GM12878 (cell line): ENCODE measurements around the gene OR1F1. TPM values are rescaled to one million over a fixed set of nuclear protein-coding genes. Genes with fewer than 3 reads are reported as not detected.

Experiments
- ATF2 ChIP-seq: IDR thresholded peaks from 2 replicates; pipeline ENCODE4 v1.6.1; 2012; ENCODE audit warnings: low read length, inconsistent platforms
- BHLHE40 ChIP-seq, 2 experiments: fragments of 450-650 bp in 1 of 2; IDR thresholded peaks; 2 replicates each; pipeline ENCODE4 v1.6.1; 2011 to 2017; ENCODE audit warnings: low read depth in 2 of 2, borderline replicate concordance in 1 of 2, improper control_type of control experiment in 1 of 2, low read length in 1 of 2, mild to moderate bottlenecking in 1 of 2
- BRCA1 ChIP-seq: IDR thresholded peaks from 2 replicates; pipeline ENCODE4 v1.6.1; 2011; ENCODE audit warnings: low read depth, low read length, improper control_type of control experiment
- CHD4 ChIP-seq: fragments of 200-600 bp; sonication (generic); IDR thresholded peaks from 2 replicates; pipeline ENCODE4 v1.6.1; 2016; ENCODE audit warnings: mild to moderate bottlenecking
- CREB1 ChIP-seq: IDR thresholded peaks from 2 replicates; pipeline ENCODE4 v1.6.1; 2012; ENCODE audit warnings: low read depth, mild to moderate bottlenecking, inconsistent platforms
- CREM ChIP-seq: IDR thresholded peaks from 2 replicates; pipeline ENCODE4 v1.6.1; 2014; ENCODE audit warnings: antibody characterized with exemption, low read depth
- CUX1 ChIP-seq: IDR thresholded peaks from 2 replicates; pipeline ENCODE4 v1.6.1; 2012; ENCODE audit warnings: improper control_type of control experiment, low read depth, low read length; ENCODE audit not compliant: insufficient replicate concordance
- KDM1A ChIP-seq: fragments of 200-600 bp; sonication (generic); IDR thresholded peaks from 2 replicates; pipeline ENCODE4 v1.6.1; 2016; ENCODE audit warnings: borderline replicate concordance
- KLF5 ChIP-seq: fragments of 450-650 bp; IDR thresholded peaks from 2 replicates; pipeline ENCODE4 v1.6.1; 2014; ENCODE audit warnings: mild to moderate bottlenecking; ENCODE audit not compliant: partially characterized antibody
- NFXL1 ChIP-seq: fragments of 450-650 bp; IDR thresholded peaks from 2 replicates; pipeline ENCODE4 v1.6.1; 2017; ENCODE audit warnings: antibody characterized with exemption, mild to moderate bottlenecking, borderline replicate concordance
- NR2C2 ChIP-seq: IDR thresholded peaks from 2 replicates; pipeline ENCODE4 v1.6.1; 2011; ENCODE audit warnings: borderline replicate concordance, low read depth; ENCODE audit not compliant: control insufficient read depth, insufficient read length
- NR2F1 ChIP-seq: fragments of 450-650 bp; conservative IDR thresholded peaks from 2 replicates; pipeline ENCODE4 v1.6.1; 2017; ENCODE audit warnings: mild to moderate bottlenecking
- NRF1 ChIP-seq: conservative IDR thresholded peaks from 2 replicates; pipeline ENCODE4 v1.6.1; 2011; ENCODE audit warnings: mild to moderate bottlenecking, low read depth, low read length, improper control_type of control experiment
- RCOR1 ChIP-seq: conservative IDR thresholded peaks from 2 replicates; pipeline ENCODE4 v1.6.1; 2012; ENCODE audit warnings: low read depth, low read length, improper control_type of control experiment
- RELA ChIP-seq: fragments of 450-650 bp; IDR thresholded peaks from 2 replicates; pipeline ENCODE4 v1.8.0; 2014; ENCODE audit warnings: borderline replicate concordance; ENCODE audit not compliant: partially characterized antibody
- SKIL ChIP-seq: fragments of 450-650 bp; IDR thresholded peaks from 2 replicates; pipeline ENCODE4 v1.6.1; 2017; ENCODE audit warnings: mild to moderate bottlenecking, low read depth, inconsistent platforms; ENCODE audit not compliant: poor library complexity, severe bottlenecking
- SMAD5 ChIP-seq: IDR thresholded peaks from 2 replicates; pipeline ENCODE4 v1.6.1; 2016; ENCODE audit warnings: antibody characterized with exemption, low read depth
- SMC3 ChIP-seq: IDR thresholded peaks from 2 replicates; pipeline ENCODE4 v1.6.1; 2011; ENCODE audit warnings: low read length, improper control_type of control experiment, borderline replicate concordance
- SP1 ChIP-seq: IDR thresholded peaks from one replicate; pipeline ENCODE4 v1.6.1; 2011; ENCODE audit warnings: low read depth, low read length
- SREBF2 ChIP-seq: IDR thresholded peaks from 2 replicates; pipeline ENCODE4 v1.6.1; 2012; ENCODE audit warnings: mild to moderate bottlenecking, low read length
- SRF ChIP-seq, 2 experiments: IDR thresholded peaks; 2 replicates each; pipeline ENCODE4 v1.6.1; 2011; ENCODE audit warnings: low read depth in 2 of 2, low read length in 2 of 2, mild to moderate bottlenecking in 1 of 2, moderate library complexity in 1 of 2
- TCF12 ChIP-seq: IDR thresholded peaks from 2 replicates; pipeline ENCODE4 v1.6.1; 2011; ENCODE audit warnings: low read depth, mild to moderate bottlenecking, low read length
- ZSCAN29 ChIP-seq: fragments of 450-650 bp; IDR thresholded peaks from 2 replicates; pipeline ENCODE4 v1.6.1; 2017; ENCODE audit warnings: mild to moderate bottlenecking, moderate library complexity
- polyA plus RNA-seq, 11 experiments: library from polyadenylated mRNA; depleted of rRNA in 4 of 11; unstranded in 6 of 11; stranded (reverse) in 5 of 11; fragments of >200 nt; fragmentation: Nextera tagmentation in 4 of 11; fragmentation: Illumina TruSeq in 1 of 11; extraction: Ambion mirVana in 4 of 11; extraction: Trizol in 1 of 11; gene quantifications; 1 replicate in 1 of 11; 2 replicates in 10 of 11; pipeline versions ENCODE4 v1.2.1 to v1.2.3, GENCODE V29; 2011 to 2016; ENCODE audit warnings: inconsistent platforms in 2 of 11, missing spikeins in 2 of 11, low read depth in 1 of 11
- total RNA-seq, 4 experiments: library from RNA; depleted of rRNA in 3 of 4; stranded (reverse); fragments of >200 nt in 3 of 4; fragmentation: Illumina TruSeq in 1 of 4; extraction: Trizol in 1 of 4; gene quantifications; 2 replicates each; pipeline versions ENCODE4 v1.2.1 to v1.2.3, GENCODE V29; 2013 to 2021

Gene OR1F1
- total and polyA plus RNA-seq, 10 of the 15 experiments (the other 5 are each of a cell fraction or from before 2014, with no cell fraction given) = 0.10 to 0.14 (median 0.12) TPM; not detected in 7

GRCh38 chr16:3152277-3152990 is 35.6 kb upstream of the OR1F1 start (continued):
- TF ChIP-seq ZSCAN29 (peak; percentile 95), RCOR1 (0 out of 2 replicates have a peak, but pooled peaks have one; percentile 13), CUX1 (no peak), NR2F1 (no peak), KDM1A (no peak), NRF1 (0 out of 2 replicates have a peak, but pooled peaks have one; percentile 9), SP1 (no peak), CREM (0 out of 2 replicates have a peak, but pooled peaks have one; percentile 25), RELA (peak; percentile 34), SKIL (no peak), TCF12 (no peak), SMAD5 (no peak), CREB1 (peak; percentile 42; the same call in 1 of the 2 replicates), NR2C2 (no peak), ATF2 (no peak), SRF (IDR thresholded peaks at IDR 0.05; ENCODE audit: low read depth in 2 of 2, low read length in 2 of 2) (no peak), BRCA1 (no peak), CHD4 (no peak), BHLHE40 (IDR thresholded peaks at IDR 0.05; ENCODE audit: borderline replicate concordance in 1 of 2, low read depth in 2 of 2, low read length in 1 of 2) (peak; percentile 83 to 93; a peak in 3 of 4 replicates), KLF5 (peak; percentile 45), SMC3 (peak; percentile 35; the same call in 1 of the 2 replicates), SREBF2 (peak; percentile 91), NFXL1 (no peak)
